HepG2 (cell line): ENCODE results near the gene SPTAN1. TPM values are rescaled to one million over a fixed set of nuclear protein-coding genes. Genes with fewer than 3 reads are reported as not detected.

ENCODE experiments used
- ATAC-seq: fragments of 200-7000 bp; cut with Tn5 transposase; 3 replicates; pipeline ENCODE4 v1.9.1; 2020; ENCODE audit warnings: mild to moderate bottlenecking, moderate library complexity
- BruUV-seq: library from RNA; stranded (reverse); fragments of 400-500 nt; replicated peaks from 2 replicates; lab custom pipeline; 2021; lab: Mats Ljungman, UMichigan
- CTCF ChIA-PET: fragments of 300-600 bp; formaldehyde crosslinking; extraction: SDS; loops from one replicate; lab custom pipeline; 2021; ENCODE audit warnings: low total read pairs, inconsistent platforms, low intra/inter-chr PET ratio; lab: Yijun Ruan, JAX
- POLR2A ChIA-PET: fragments of 350-600 bp; sonication (Branson Sonifier 250); formaldehyde crosslinking; loops from one replicate; lab custom pipeline; 2020; ENCODE audit warnings: antibody characterized with exemption, inconsistent platforms; lab: Yijun Ruan, JAX
- DNase-seq: peaks from one replicate; pipeline ENCODE4 v3.0.0-alpha.2; 2015; ENCODE audit warnings: low spot score
- FAIRE-seq: peaks from 3 replicates; lab custom pipeline; 2011; peaks lifted over from hg19 to GRCh38; lab: Jason Lieb, UNC
- H2AFZ ChIP-seq: one replicate; pipeline ENCODE4 v1.6.1; 2011; ENCODE audit warnings: low read length, inconsistent platforms
- H3K27ac ChIP-seq: fragments of 300-600 bp; 3 replicates; pipeline ENCODE4 v1.8.0; 2011; ENCODE audit warnings: mixed run types, mild to moderate bottlenecking, mixed read lengths, low read length, inconsistent platforms; ENCODE audit not compliant: insufficient read depth; ENCODE audit errors: extremely low read length
- H3K27me3 ChIP-seq, 2 experiments: fragments of 200-600 bp in 1 of 2; 2 replicates in 1 of 2; 3 replicates in 1 of 2; pipeline versions ENCODE4 v1.6.0 to v1.8.0; 2011; ENCODE audit warnings: low read length in 2 of 2, mild to moderate bottlenecking in 2 of 2, moderate library complexity in 2 of 2, inconsistent platforms in 1 of 2; ENCODE audit not compliant: insufficient read depth in 2 of 2, control insufficient read depth in 1 of 2
- H3K36me3 ChIP-seq, 2 experiments: fragments of 200-600 bp in 1 of 2; replicated peaks in 1 of 2; 2 replicates in 1 of 2; 3 replicates in 1 of 2; pipeline versions ENCODE4 v1.5.1 to v1.8.0; 2011; ENCODE audit warnings: low read length in 2 of 2, inconsistent platforms in 1 of 2; ENCODE audit not compliant: insufficient read depth in 2 of 2, control insufficient read depth in 1 of 2
- H3K4me1 ChIP-seq: 2 replicates; pipeline ENCODE4 v1.5.1; 2012; ENCODE audit warnings: low read length, inconsistent platforms; ENCODE audit not compliant: insufficient read depth
- H3K4me2 ChIP-seq: 2 replicates; pipeline ENCODE4 v1.6.0; 2011; ENCODE audit warnings: low read depth, low read length, inconsistent platforms
- H3K4me3 ChIP-seq, 3 experiments: fragments of 200-600 bp in 1 of 3; sonication (generic), shearing (Covaris generic) in 1 of 3; replicated peaks in 1 of 3; 2 replicates each; pipeline ENCODE4 v1.5.1; 2011 to 2016; ENCODE audit warnings: low read length in 3 of 3, inconsistent platforms in 2 of 3, low read depth in 2 of 3, mild to moderate bottlenecking in 2 of 3, control low read depth in 1 of 3, mixed read lengths in 1 of 3; ENCODE audit not compliant: insufficient read depth in 1 of 3
- H3K79me2 ChIP-seq: one replicate; pipeline ENCODE4 v1.6.1; 2011; ENCODE audit warnings: low read length, inconsistent platforms; ENCODE audit not compliant: insufficient read depth
- H3K9ac ChIP-seq: 2 replicates; pipeline ENCODE4 v1.6.0; 2011; ENCODE audit warnings: mild to moderate bottlenecking, low read depth, low read length, inconsistent platforms; ENCODE audit not compliant: insufficient read depth
- H3K9me3 ChIP-seq: 2 replicates; pipeline ENCODE4 v1.5.1; 2012; ENCODE audit warnings: mild to moderate bottlenecking, low read length
- H4K20me1 ChIP-seq: 2 replicates; pipeline ENCODE4 v1.6.0; 2011; ENCODE audit warnings: inconsistent platforms, mild to moderate bottlenecking, low read length, moderate library complexity; ENCODE audit not compliant: insufficient read depth
- ELF3 ChIP-seq: IDR thresholded peaks from 2 replicates; pipeline ENCODE4 v1.6.1; 2016; ENCODE audit warnings: missing genetic modification reagents, missing compliant biosample characterization
- NFAT5 ChIP-seq: sonication (generic); formaldehyde crosslinking; IDR thresholded peaks from 2 replicates; pipeline ENCODE4 v1.4.0; 2020; ENCODE audit warnings: missing genetic modification reagents
- RFX3 ChIP-seq: IDR thresholded peaks from 2 replicates; pipeline ENCODE4 v1.6.1; 2016; ENCODE audit warnings: missing biosample characterization, missing genetic modification reagents
- TAF1 ChIP-seq: sonication (generic); formaldehyde crosslinking; IDR thresholded peaks from 2 replicates; pipeline ENCODE4 v1.4.0; 2020; ENCODE audit warnings: missing genetic modification reagents
- ZNF101 ChIP-seq: sonication (generic); formaldehyde crosslinking; IDR thresholded peaks from 2 replicates; pipeline ENCODE4 v1.4.0; 2020; ENCODE audit warnings: mild to moderate bottlenecking, low read depth, missing genetic modification reagents, borderline replicate concordance
- ZNF281 ChIP-seq: sonication (generic); formaldehyde crosslinking; IDR thresholded peaks from 2 replicates; pipeline ENCODE4 v1.4.0; 2020; ENCODE audit warnings: missing genetic modification reagents, borderline replicate concordance
- ZNF790 ChIP-seq: sonication (generic); formaldehyde crosslinking; IDR thresholded peaks from 2 replicates; pipeline ENCODE4 v1.8.0; 2022; ENCODE audit warnings: missing genetic modification reagents, mild to moderate bottlenecking, borderline replicate concordance
- WGBS: methylation state at CpG from one replicate; pipeline ENCODE4 v1.1.6; 2017; ENCODE audit warnings: low lambda C conversion rate; 5-methylcytosine and 5-hydroxymethylcytosine counted together
- in situ Hi-C: cut with HindIII; loops from 2 replicates; pipeline ENCODE4 v1.10.0; 2017; ENCODE audit warnings: low pct_unique_long_range_greater_than_20kb; ENCODE audit not compliant: extremely low pct_ligation_motif_present
- intact Hi-C: fragments of 100-400 bp; cut with micrococcal nuclease; formaldehyde crosslinking; loops from one replicate; pipeline ENCODE4 v1.10.0; 2022; ENCODE audit not compliant: unreplicated experiment
- polyA plus RNA-seq, 8 experiments: library from polyadenylated mRNA; depleted of rRNA in 3 of 8; stranded (reverse) in 7 of 8; unstranded in 1 of 8; fragments of >200 nt; fragmentation: Illumina TruSeq in 4 of 8; extraction: Trizol in 4 of 8; gene quantifications; 2 replicates each; pipeline versions ENCODE4 v1.2.1 to v1.2.3, GENCODE V29; 2011 to 2016; ENCODE audit warnings: low read depth in 4 of 8, missing spikeins in 1 of 8, mixed read lengths in 1 of 8; ENCODE audit not compliant: insufficient read depth in 1 of 8
- total RNA-seq, 5 experiments: library from RNA; depleted of rRNA; stranded (reverse); fragments of >200 nt; fragmentation: Illumina TruSeq; extraction: Trizol; gene quantifications; 2 replicates each; pipeline ENCODE4 v1.2.3, GENCODE V29; 2016; ENCODE audit warnings: low read depth in 1 of 5
- TF ChIP-seq, protein P1 (sequence below): sonication (generic); formaldehyde crosslinking; IDR thresholded peaks from 2 replicates; pipeline ENCODE4 v1.8.1; 2023; ENCODE audit warnings: mild to moderate bottlenecking, inconsistent platforms, moderate library complexity, missing genetic modification reagents, borderline replicate concordance
- TF ChIP-seq, protein P2 (sequence below): sonication (generic); formaldehyde crosslinking; IDR thresholded peaks from 2 replicates; pipeline ENCODE4 v1.5.1; 2020; ENCODE audit warnings: mild to moderate bottlenecking, missing genetic modification reagents, borderline replicate concordance

The SPTAN1 gene
- total and polyA plus RNA-seq, 2 of the 13 experiments (the other 11 are each of a cell fraction or from before 2014, with no cell fraction given), result 106 to 111 TPM

DNA sequence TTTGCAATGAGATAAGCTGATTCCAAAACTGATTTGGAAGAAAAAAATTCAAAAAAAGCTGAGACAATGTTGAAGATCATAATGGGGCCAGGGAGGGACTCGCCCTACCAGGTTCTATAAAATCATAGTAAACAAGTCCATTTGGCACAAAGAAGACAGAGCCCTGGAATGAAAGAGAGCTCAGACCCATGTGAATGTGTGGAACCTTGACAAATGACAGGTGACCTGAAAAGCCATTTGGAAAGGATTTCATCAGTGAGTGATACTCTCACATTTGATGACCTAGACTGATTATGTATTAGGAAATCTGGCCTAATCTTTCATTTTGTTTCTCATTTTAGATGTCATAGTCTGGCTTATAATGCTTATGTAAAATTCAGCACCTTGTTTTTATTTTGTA lies 26.8 kb downstream of the SPTAN1 start:
- CTCF ChIA-PET, result no interaction called here
- no peak overlapping the region for H3K27ac ChIP-seq
- 97% methylated on average over 1 of the region's 1 CpG for WGBS
- TF ChIP-seq NFAT5 (no peak), ZNF281 (no peak), TAF1 (CRISPR knock-in tag) (no peak), RFX3 (CRISPR knock-in tag) (no peak), ELF3 (no peak), ZNF790 (no peak), ZNF101 (CRISPR knock-in tag) (no peak)
- TF ChIP-seq, protein P1, sequence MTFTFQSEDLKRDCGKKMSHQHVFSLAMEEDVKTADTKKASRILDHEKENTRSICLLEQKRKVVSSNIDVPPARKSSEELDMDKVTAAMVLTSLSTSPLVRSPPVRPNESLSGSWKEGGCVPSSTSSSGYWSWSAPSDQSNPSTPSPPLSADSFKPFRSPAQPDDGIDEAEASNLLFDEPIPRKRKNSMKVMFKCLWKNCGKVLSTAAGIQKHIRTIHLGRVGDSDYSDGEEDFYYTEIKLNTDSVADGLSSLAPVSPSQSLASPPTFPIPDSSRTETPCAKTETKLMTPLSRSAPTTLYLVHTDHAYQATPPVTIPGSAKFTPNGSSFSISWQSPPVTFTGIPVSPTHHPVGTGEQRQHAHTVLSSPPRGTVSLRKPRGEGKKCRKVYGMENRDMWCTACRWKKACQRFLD, result no peak
- TF ChIP-seq, protein P2, sequence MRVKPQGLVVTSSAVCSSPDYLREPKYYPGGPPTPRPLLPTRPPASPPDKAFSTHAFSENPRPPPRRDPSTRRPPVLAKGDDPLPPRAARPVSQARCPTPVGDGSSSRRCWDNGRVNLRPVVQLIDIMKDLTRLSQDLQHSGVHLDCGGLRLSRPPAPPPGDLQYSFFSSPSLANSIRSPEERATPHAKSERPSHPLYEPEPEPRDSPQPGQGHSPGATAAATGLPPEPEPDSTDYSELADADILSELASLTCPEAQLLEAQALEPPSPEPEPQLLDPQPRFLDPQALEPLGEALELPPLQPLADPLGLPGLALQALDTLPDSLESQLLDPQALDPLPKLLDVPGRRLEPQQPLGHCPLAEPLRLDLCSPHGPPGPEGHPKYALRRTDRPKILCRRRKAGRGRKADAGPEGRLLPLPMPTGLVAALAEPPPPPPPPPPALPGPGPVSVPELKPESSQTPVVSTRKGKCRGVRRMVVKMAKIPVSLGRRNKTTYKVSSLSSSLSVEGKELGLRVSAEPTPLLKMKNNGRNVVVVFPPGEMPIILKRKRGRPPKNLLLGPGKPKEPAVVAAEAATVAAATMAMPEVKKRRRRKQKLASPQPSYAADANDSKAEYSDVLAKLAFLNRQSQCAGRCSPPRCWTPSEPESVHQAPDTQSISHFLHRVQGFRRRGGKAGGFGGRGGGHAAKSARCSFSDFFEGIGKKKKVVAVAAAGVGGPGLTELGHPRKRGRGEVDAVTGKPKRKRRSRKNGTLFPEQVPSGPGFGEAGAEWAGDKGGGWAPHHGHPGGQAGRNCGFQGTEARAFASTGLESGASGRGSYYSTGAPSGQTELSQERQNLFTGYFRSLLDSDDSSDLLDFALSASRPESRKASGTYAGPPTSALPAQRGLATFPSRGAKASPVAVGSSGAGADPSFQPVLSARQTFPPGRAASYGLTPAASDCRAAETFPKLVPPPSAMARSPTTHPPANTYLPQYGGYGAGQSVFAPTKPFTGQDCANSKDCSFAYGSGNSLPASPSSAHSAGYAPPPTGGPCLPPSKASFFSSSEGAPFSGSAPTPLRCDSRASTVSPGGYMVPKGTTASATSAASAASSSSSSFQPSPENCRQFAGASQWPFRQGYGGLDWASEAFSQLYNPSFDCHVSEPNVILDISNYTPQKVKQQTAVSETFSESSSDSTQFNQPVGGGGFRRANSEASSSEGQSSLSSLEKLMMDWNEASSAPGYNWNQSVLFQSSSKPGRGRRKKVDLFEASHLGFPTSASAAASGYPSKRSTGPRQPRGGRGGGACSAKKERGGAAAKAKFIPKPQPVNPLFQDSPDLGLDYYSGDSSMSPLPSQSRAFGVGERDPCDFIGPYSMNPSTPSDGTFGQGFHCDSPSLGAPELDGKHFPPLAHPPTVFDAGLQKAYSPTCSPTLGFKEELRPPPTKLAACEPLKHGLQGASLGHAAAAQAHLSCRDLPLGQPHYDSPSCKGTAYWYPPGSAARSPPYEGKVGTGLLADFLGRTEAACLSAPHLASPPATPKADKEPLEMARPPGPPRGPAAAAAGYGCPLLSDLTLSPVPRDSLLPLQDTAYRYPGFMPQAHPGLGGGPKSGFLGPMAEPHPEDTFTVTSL, result no peak

More for the DNA sequence above, 26.8 kb downstream of the SPTAN1 start:
- ATAC-seq (no peak), DNase-seq (no peak), FAIRE-seq (no peak)
- Histone ChIP-seq H3K79me2 (no peaks in the 10 kb centered on the region), H3K9me3 (no peaks in the 10 kb centered on the region), H2AFZ (no peak overlapping the region), H3K4me2 (no peak overlapping the region), H3K4me1 (no peaks in the 10 kb centered on the region), H3K36me3 (peaks cover 43 to 92% of the 10 kb centered on the region in 2 experiments), H3K9ac (no peak overlapping the region), H4K20me1 (no peaks in the 10 kb centered on the region), H3K4me3 (no peak overlapping the region), H3K27me3 (no peaks in the 10 kb centered on the region)
- POLR2A ChIA-PET, result interaction anchor here (1.3 kb wide), 1 partner anchor 22 kb away, joined by 3 read pairs; no protein-coding TSS in a partner anchor
- in situ Hi-C loops (no loop called here), intact Hi-C loops (no loop called here)
- no TSS peak for BruUV-seq
